Measurements from ENCODE around the gene NTM. TPM values are rescaled to one million over a fixed set of nuclear protein-coding genes. Genes with fewer than 3 reads are reported as not detected.

The NTM gene
- total RNA-seq, 1 donor from 2014 or later: 4.3 TPM

GRCh38 chr11:132251061-132251460 is 880.6 kb downstream of the NTM start:
- Mint-ChIP-seq H3K27me3 (peaks cover 32% of the 10 kb centered on the region), H3K27ac (no peak overlapping the region), H3K4me1 (ENCODE audit: low read depth) (peaks cover 9% of the 10 kb centered on the region), H3K9me3 (ENCODE audit: low read depth) (peaks cover 3% of the 10 kb centered on the region), H3K36me3 (ENCODE audit: insufficient read depth) (peaks cover 2% of the 10 kb centered on the region), H3K4me3 (ENCODE audit: low read depth) (no peak overlapping the region)
- no peak for TF ChIP-seq CTCF (IDR thresholded peaks at IDR 0.05; ENCODE audit: unreplicated experiment)
- no peak for DNase-seq (ENCODE audit: low spot score, unreplicated experiment)

- no peak for DNase-seq (ENCODE audit: low spot score, unreplicated experiment)
- no peak for TF ChIP-seq CTCF (IDR thresholded peaks at IDR 0.05; ENCODE audit: unreplicated experiment)
- Mint-ChIP-seq H3K36me3 (ENCODE audit: insufficient read depth) (peaks cover 2% of the 10 kb centered on the region), H3K4me3 (ENCODE audit: low read depth) (no peak overlapping the region), H3K4me1 (ENCODE audit: low read depth) (peaks cover 8% of the 10 kb centered on the region), H3K9me3 (ENCODE audit: low read depth) (peaks cover 3% of the 10 kb centered on the region), H3K27ac (peak overlapping the region; percentile 3), H3K27me3 (peaks cover 22% of the 10 kb centered on the region)
These were observed 883.3 kb downstream of the NTM start for GRCh38 chr11:132253469-132254264.

- Mint-ChIP-seq H3K4me3 (ENCODE audit: low read depth) (no peak overlapping the region), H3K4me1 (ENCODE audit: low read depth) (peaks cover 8% of the 10 kb centered on the region), H3K27me3 (peaks cover 18% of the 10 kb centered on the region), H3K9me3 (ENCODE audit: low read depth) (peaks cover 3% of the 10 kb centered on the region), H3K27ac (no peak overlapping the region), H3K36me3 (ENCODE audit: insufficient read depth) (peaks cover 2% of the 10 kb centered on the region)
- TF ChIP-seq CTCF (IDR thresholded peaks at IDR 0.05; ENCODE audit: unreplicated experiment): no peak
- no peak for DNase-seq (ENCODE audit: low spot score, unreplicated experiment)
These were observed 884.5 kb downstream of the NTM start for GRCh38 chr11:132254906-132255305.

GRCh38 chr11:132256528-132257279 is 886.3 kb downstream of the NTM start:
- H3K4me3 Mint-ChIP-seq (ENCODE audit: low read depth): no peak overlapping the region
- TF ChIP-seq CTCF (IDR thresholded peaks at IDR 0.05; ENCODE audit: unreplicated experiment): no peak
- no peaks in the 10 kb centered on the region for H3K36me3 Mint-ChIP-seq (ENCODE audit: insufficient read depth)
- no peak overlapping the region for H3K27ac Mint-ChIP-seq
- H3K27me3 Mint-ChIP-seq: peaks cover 17% of the 10 kb centered on the region
- H3K9me3 Mint-ChIP-seq (ENCODE audit: low read depth): no peaks in the 10 kb centered on the region
- H3K4me1 Mint-ChIP-seq (ENCODE audit: low read depth): peaks cover 8% of the 10 kb centered on the region
- DNase-seq (ENCODE audit: low spot score, unreplicated experiment): no peak

- DNase-seq (ENCODE audit: low spot score, unreplicated experiment): no peak
- Mint-ChIP-seq H3K27ac (no peak overlapping the region), H3K4me1 (ENCODE audit: low read depth) (peaks cover 7% of the 10 kb centered on the region), H3K4me3 (ENCODE audit: low read depth) (no peak overlapping the region), H3K36me3 (ENCODE audit: insufficient read depth) (no peaks in the 10 kb centered on the region), H3K9me3 (ENCODE audit: low read depth) (no peaks in the 10 kb centered on the region), H3K27me3 (peaks cover 12% of the 10 kb centered on the region)
- no peak for TF ChIP-seq CTCF (IDR thresholded peaks at IDR 0.05; ENCODE audit: unreplicated experiment)
These were observed 887.5 kb downstream of the NTM start for GRCh38 chr11:132257871-132258270.
